Hepatocyte (in vitro differentiated cells): ENCODE data around the gene MGME1.

Source experiments
- CTCF ChIP-seq: fragments of 200-600 bp; sonication (generic); IDR thresholded peaks from 2 replicates; pipeline ENCODE4 v1.5.1; 2016; ENCODE audit warnings: antibody characterized with exemption, mild to moderate bottlenecking; ENCODE audit not compliant: poor library complexity
- EZH2 ChIP-seq: fragments of 200-600 bp; sonication (generic); IDR thresholded peaks from 2 replicates; pipeline ENCODE4 v1.6.1; 2016; ENCODE audit warnings: antibody characterized with exemption, mild to moderate bottlenecking, borderline replicate concordance
- EZH2phosphoT487 ChIP-seq: fragments of 200-600 bp; sonication (generic); IDR thresholded peaks from one replicate; pipeline ENCODE4 v1.6.1; 2018; ENCODE audit warnings: antibody characterized with exemption, mild to moderate bottlenecking, low read depth, moderate library complexity; ENCODE audit not compliant: unreplicated experiment, severe bottlenecking

GRCh38 chr20:17963114-17963897 lies 5.5 kb upstream of the MGME1 start:
- TF ChIP-seq CTCF (no peak), EZH2phosphoT487 (no peak), EZH2 (no peak)
